Right ventricle myocardium inferior (tissue), 1 donor: ENCODE measurements around the gene ZNF41. TPM values are rescaled to one million over a fixed set of nuclear protein-coding genes. Genes with fewer than 3 reads are reported as not detected.

Experiments used
- ATAC-seq: fragments of 200-7000 bp; cut with Tn5 transposase; one replicate; pipeline ENCODE4 v1.9.1; 2020; ENCODE audit warnings: mild to moderate bottlenecking, moderate library complexity
- DNase-seq: peaks from one replicate; pipeline ENCODE4 v3.0.0; 2021; ENCODE audit errors: missing footprints
- intact Hi-C: fragments of 100-400 bp; cut with DNase I; formaldehyde crosslinking; loops from one replicate; pipeline ENCODE4 v1.11.0; 2022
- total RNA-seq: library from RNA; stranded (reverse); fragmentation: NEBNext Ultra II Directional; extraction: Animal tissue kit (Norgen Biotek cat#: 25700); gene quantifications from one replicate; pipeline ENCODE4 v1.2.1, GENCODE V29; 2021
- donor health status: DM: no; HTN: yes; CAD: no; lungs with severe emphysema.

ZNF41 gene
- total RNA-seq, 1 donor from 2014 or later, result 13.1 TPM

DNA sequence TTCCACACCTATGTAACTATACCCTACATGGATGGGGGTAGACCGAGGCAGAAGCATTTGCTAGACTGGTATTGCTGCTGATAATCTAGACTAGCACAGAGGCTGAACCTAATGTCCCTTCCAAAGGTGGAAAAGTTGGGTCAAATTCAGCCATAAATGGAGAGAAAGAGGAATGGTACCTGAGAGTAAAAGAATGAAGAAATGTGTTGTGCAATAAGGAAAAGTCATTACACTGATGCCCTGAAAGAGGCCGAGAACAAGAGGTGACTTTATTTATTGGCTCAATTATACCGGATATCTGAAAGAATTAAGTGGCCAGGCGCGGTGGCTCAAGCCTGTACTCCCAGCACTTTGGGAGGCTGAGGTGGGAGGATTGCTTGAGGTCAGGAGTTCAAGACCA lies 52.1 kb downstream of the ZNF41 start:
- DNase-seq (no peak), ATAC-seq (no peak)
- intact Hi-C loops, result no loop called here

DNA sequence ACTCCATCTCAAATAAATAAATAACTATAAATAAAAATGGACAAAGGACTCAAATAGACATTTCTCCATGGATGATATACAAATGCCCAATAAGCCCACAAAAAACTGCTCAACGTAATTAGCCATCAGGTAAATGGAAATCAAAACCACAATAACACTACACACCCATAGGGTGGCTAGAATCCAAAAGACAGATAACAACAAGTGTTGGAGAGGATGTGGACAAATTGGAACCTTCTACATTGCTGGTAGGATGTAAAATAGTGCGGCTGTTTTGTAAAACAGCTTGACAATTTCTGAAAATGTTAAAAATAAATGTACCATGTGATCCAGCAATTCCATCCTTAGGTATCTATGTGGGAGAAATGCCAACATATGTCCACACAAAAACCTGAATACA lies 60.6 kb downstream of the ZNF41 start:
- ATAC-seq (no peak), DNase-seq (no peak)
- intact Hi-C loops, result no loop called here

DNA sequence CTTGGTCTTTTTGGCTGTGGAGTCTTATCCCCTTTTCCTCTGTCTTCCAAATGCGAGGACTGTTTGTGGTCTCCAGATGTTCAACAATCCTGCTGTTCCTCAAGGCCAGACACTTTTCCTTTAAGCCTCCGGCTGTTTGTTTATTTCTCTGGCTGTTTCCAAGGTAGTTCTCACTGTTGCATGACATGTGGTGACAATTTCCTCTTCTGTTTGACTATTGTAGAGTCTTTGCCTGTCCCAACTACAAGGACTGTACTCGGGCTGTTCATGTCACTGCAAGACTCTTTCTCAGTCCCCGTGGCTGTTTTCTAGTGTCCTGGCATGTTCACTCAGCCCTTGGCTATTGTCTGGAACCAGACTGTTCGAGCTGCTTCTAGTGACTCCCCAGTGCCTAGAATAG lies 62.1 kb downstream of the ZNF41 start:
- intact Hi-C loops, result no loop called here
- DNase-seq (no peak), ATAC-seq (no peak)

DNA sequence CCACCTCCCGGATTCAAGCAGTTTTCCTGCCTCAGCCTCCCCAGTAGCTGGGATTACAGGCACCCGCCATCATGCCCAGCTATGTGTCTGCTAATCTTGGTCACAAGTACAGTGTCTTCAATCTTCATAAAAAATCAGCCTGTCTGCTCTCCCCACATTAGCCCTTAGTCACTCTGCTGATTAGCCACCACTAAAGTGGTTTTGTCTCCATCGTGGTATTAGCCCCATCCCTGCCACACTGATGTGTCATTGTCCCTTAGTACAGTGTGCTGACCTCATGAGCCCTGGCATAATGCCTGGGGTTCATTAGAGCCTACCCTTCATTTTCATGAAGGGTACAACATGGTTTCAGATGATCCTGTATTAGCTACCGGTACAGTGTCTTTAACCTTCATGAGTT lies 62.8 kb downstream of the ZNF41 start:
- intact Hi-C loops, result no loop called here
- ATAC-seq, result no peak
- no peak for DNase-seq

DNA sequence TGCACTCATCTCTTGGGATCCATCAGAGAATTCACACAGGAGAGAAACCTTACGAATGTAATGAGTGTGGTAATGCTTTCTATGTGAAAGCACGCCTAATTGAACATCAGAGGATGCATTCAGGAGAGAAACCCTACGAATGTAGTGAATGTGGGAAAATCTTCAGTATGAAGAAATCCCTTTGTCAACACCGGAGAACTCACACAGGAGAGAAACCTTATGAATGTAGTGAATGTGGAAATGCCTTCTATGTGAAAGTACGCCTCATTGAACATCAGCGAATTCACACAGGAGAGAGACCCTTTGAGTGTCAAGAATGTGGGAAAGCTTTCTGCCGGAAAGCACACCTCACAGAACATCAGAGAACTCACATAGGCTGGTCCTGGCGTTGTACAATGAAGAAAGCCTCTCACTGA lies 69.8 kb downstream of the ZNF41 start:
- intact Hi-C loops, result no loop called here
- ATAC-seq, result no peak
- no peak for DNase-seq

Other genes with a start within 250 kb of the ZNF41 start
- gene ZNF157, start 112.6 kb downstream of the ZNF41 start, total RNA-seq, result not detected
- gene ARAF, start 78.0 kb upstream of the ZNF41 start, total RNA-seq, result 76.5 TPM
- 112 TPM for gene TIMP1, start 99.2 kb upstream of the ZNF41 start, total RNA-seq
- gene SYN1, start 136.6 kb upstream of the ZNF41 start, total RNA-seq, result 11.1 TPM
- gene CFP, start 146.7 kb upstream of the ZNF41 start, total RNA-seq, result 3.7 TPM
- gene ELK1, start 167.3 kb upstream of the ZNF41 start, total RNA-seq, result 19.3 TPM
- gene UXT, start 176.0 kb upstream of the ZNF41 start, total RNA-seq, result 86.4 TPM